Measurements from ENCODE around the gene PGAP6.

PGAP6 gene

DNA sequence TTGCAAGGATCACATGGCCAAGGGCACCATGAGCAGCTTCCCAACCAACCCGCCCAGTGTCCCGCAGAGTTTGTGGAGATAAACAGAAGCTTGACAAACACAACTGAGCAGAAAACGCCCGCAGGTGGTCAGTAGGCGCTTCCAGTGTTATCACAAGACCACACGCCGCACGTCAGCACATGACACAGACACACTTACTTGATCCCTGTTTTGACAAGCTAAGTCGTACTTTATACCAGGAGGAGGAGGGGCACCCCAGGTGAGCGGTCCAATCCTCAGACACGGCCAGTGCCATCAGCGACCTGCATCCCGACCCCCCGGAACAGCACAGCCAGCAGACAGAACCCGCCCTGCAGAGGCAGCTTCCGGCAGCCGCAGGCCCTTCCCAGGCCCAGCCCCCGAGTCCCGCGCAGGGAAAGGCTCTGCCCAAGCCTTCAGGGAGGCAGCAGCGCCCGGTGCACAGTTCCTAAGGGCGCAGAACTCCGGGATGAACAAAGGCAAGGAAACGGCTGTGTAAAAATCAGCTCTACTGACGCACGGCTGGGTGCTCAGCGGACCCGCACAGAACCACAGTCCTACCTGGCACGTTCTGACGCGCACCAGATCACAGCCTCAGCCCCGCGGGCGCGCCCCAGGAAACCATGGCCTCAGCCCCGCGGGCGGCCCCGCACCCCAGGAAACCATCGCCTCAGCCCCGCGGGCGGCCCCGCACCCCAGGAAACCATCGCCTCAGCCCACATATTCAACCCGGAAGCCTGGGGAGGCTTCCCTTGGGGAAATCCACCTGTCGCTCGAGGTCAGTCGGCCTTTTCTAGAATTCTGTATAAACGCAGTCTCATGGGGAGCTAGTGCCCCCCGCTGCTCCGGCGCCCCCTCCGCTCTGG lies 57.1 kb downstream of the PGAP6 start:
- DNase-seq (ENCODE audit: low spot score): peak; percentile 67

DNA sequence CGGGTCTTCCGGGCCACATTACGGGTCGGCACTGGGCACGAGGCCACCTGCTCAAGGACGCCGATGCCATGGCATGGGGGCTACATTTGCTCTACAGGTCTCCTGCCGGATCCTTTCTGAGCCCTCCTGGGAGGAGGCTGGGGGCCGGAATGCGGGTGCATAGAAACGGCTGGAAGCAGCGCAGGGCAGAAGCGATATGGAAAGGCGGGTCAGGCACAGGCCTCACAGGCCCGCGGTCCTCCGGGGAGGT lies 57.7 kb downstream of the PGAP6 start:
- DNase-seq (ENCODE audit: low spot score): no peak

- no peak for DNase-seq (ENCODE audit: low spot score)
Observed at GRCh38 chr16:322476-323143, 59.2 kb downstream of the PGAP6 start.

DNA sequence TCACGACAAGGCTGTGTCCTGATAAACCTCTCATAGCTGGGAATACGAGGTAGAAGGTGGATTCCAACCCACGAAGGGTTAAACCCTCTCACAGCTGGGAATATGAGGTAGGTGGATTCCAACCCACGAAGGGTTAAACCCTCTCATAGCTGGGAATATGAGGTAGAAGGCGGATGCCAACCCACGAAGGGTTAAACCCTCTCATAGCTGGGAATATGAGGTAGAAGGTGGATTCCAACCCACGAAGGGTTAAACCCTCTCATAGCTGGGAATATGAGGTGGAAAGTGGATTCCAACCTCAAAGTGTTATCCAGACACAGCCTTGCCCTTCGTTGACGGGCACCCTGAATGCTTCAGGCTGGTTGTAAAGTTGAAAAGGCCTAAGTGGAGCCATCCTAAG lies 60.2 kb downstream of the PGAP6 start:
- no peak for DNase-seq (ENCODE audit: low spot score)

Data from iPS-NIHi11 (cell line).